ENCODE data around the gene PNPLA6. TPM values are rescaled to one million over a fixed set of nuclear protein-coding genes. Genes with fewer than 3 reads are reported as not detected.

Gene PNPLA6
- polyA plus RNA-seq, 1 of the 3 experiments (the other 2 are of a cell fraction) = 90.5 TPM

GRCh38 chr19:7492142-7492541 lies 43.4 kb upstream of the PNPLA6 start:
- Histone ChIP-seq H3K27me3 (ENCODE audit: insufficient read depth) (0 out of 2 replicates have a peak, but pooled peaks cover 1% of the 10 kb centered on the region), H3K36me3 (replicated peaks in 1 of 2; ENCODE audit: control insufficient read depth in 1 of 2, insufficient read depth in 2 of 2, low read length in 1 of 2) (no peaks in the 10 kb centered on the region), H3K79me2 (ENCODE audit: insufficient read depth) (no peaks in the 10 kb centered on the region), H4K20me1 (ENCODE audit: insufficient read depth) (no peaks in the 10 kb centered on the region), H3K4me3 (ENCODE audit: low read depth in 2 of 2, low read length in 1 of 2) (no peak overlapping the region), H3K27ac (ENCODE audit: low read depth in 2 of 2, low read length in 1 of 2) (no peak overlapping the region), H3K4me2 (no peak overlapping the region), H2AFZ (ENCODE audit: low read depth) (no peak overlapping the region), H3K4me1 (ENCODE audit: control insufficient read depth in 1 of 2, insufficient read depth in 2 of 2, low read depth in 1 of 2, low read length in 1 of 2) (peaks cover 4 to 21% of the 10 kb centered on the region in 2 experiments; a peak in 2 of 4 replicates), H3K9me2 (no peaks in the 10 kb centered on the region), H3F3A (replicated peaks; ENCODE audit: insufficient read depth) (no peaks in the 10 kb centered on the region), H3K9ac (no peak overlapping the region), H3K9me3 (no peaks in the 10 kb centered on the region)
- ChIA-PET POLR2A (no interaction called here), CTCF (interaction anchor here (0.7 kb wide), 1 partner anchor 159 kb away, joined by 3 read pairs; no protein-coding TSS in a partner anchor)
- TF ChIP-seq USF2 (IDR thresholded peaks at IDR 0.05; ENCODE audit: borderline replicate concordance, low read depth, low read length) (no peak), EZH2phosphoT487 (IDR thresholded peaks at IDR 0.05; ENCODE audit: borderline replicate concordance, low read depth) (no peak), GATA2 (CRISPR knock-in tag; IDR thresholded peaks at IDR 0.05) (no peak), ZBTB33 (IDR thresholded peaks at IDR 0.05; ENCODE audit: borderline replicate concordance, low read depth) (no peak), REST (IDR thresholded peaks at IDR 0.05; ENCODE audit: low read depth, low read length) (no peak), CHD2 (IDR thresholded peaks at IDR 0.05; ENCODE audit: low read length, partially characterized antibody) (no peak), TEAD4 (IDR thresholded peaks at IDR 0.05; ENCODE audit: borderline replicate concordance, insufficient read depth) (no peak), GABPA (IDR thresholded peaks at IDR 0.05; ENCODE audit: low read depth) (no peak), TCF12 (IDR thresholded peaks at IDR 0.05) (no peak), SMC3 (IDR thresholded peaks at IDR 0.05; ENCODE audit: low read depth, low read length) (no peak), MXI1 (IDR thresholded peaks at IDR 0.05; ENCODE audit: low read depth, low read length) (no peak), EP300 (IDR thresholded peaks at IDR 0.05; ENCODE audit: borderline replicate concordance in 1 of 2, low read depth in 1 of 2, low read length in 1 of 2) (no peak), YY1 (IDR thresholded peaks at IDR 0.05; ENCODE audit: low read depth) (no peak), JUND (IDR thresholded peaks at IDR 0.05) (no peak), RFX5 (IDR thresholded peaks at IDR 0.05; ENCODE audit: low read length) (no peak), ELF1 (IDR thresholded peaks at IDR 0.05) (no peak), CTCF (IDR thresholded peaks at IDR 0.05) (no peak), MAX (IDR thresholded peaks at IDR 0.05; ENCODE audit: low read depth) (no peak), FOXM1 (IDR thresholded peaks at IDR 0.05; ENCODE audit: low read depth) (no peak), POLR2AphosphoS5 (IDR thresholded peaks at IDR 0.05; ENCODE audit: low read depth, low read length) (no peak)
- DNase-seq = no peak
- 63% methylated on average over 4 of the region's 4 CpGs for WGBS (ENCODE audit: low lambda C conversion rate)
